NCI-H2196 (cell line): ENCODE measurements around the gene ARPP21.

ENCODE experiments used
- DNase-seq: peaks from one replicate; lab custom pipeline; 2025; ENCODE audit not compliant: unreplicated experiment; lab: John Stamatoyannopoulos, UW

ARPP21 gene

DNA sequence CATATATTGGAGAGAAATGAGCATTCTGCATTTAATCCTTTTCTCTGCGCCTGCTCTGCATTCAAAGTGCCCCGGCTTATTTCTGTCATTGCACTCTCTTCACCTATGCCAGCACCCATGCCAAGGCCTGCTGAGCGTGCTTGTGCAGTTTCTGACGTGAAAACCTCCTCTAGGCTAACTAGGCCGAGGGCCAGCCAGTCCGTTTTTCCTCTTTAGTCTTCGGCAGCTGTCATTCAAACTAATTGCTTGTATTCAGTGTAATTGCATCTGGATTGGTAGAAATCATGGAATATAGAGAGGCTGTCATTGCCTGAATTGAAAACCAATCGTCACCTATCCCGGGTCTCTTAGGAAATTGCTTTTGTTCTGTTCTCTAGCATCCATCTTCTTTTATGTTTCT lies 94.0 kb downstream of the ARPP21 start:
- DNase-seq, result no peak

DNA sequence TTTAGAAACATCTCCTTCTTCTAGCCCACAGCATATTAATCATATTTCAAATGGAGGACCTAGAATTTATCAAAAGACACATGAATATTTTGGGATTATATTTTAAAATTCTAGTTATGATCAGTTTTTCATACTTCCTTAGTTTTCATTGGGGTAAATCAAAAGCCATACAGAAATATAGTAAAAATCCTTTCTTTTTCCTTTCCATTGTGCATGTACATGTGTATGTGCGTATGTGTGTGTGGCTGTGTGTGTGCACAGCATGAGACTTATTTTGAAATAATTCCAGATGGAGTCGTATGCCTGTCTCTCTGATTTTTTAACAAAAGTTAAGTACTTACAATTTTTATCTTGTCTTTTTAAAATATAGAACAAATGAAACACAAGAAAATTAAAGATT lies 94.5 kb downstream of the ARPP21 start:
- DNase-seq, result no peak

DNA sequence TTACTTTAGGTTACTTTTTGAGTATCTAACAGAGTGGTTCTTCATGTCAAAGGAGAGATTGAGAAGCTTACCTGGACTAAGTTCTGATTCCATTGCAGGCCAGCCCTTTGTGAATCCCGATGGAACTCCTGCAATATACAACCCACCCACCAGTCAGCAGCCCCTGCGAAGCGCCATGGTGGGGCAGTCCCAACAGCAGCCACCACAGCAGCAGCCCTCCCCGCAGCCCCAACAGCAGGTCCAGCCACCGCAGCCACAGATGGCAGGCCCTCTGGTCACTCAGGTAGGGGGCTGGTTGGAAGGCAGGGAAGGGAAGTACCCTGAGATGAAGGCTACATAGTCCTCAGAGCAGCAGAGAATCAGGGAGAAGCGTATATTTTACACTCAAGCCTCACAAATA lies 97.8 kb downstream of the ARPP21 start:
- DNase-seq, result no peak

DNA sequence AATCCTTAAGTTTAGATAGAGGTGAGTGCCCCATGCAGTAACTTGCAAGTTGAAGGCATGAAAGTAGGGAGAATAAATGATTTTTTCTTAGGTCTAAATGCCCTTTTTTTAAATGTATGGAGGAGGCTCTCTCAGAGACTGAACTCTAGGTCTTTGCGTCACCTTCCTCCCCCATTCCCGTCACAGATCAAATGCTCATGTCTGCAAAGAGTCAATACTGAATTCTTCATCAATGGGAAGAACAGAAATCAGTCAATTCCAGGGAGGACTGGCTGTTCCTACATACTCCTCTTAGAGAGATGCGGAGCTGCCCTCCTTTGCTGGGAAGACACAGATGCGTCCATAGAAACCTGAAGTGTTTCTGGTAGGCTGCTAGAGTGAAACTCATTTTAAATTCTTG lies 98.2 kb downstream of the ARPP21 start:
- DNase-seq, result no peak

DNA sequence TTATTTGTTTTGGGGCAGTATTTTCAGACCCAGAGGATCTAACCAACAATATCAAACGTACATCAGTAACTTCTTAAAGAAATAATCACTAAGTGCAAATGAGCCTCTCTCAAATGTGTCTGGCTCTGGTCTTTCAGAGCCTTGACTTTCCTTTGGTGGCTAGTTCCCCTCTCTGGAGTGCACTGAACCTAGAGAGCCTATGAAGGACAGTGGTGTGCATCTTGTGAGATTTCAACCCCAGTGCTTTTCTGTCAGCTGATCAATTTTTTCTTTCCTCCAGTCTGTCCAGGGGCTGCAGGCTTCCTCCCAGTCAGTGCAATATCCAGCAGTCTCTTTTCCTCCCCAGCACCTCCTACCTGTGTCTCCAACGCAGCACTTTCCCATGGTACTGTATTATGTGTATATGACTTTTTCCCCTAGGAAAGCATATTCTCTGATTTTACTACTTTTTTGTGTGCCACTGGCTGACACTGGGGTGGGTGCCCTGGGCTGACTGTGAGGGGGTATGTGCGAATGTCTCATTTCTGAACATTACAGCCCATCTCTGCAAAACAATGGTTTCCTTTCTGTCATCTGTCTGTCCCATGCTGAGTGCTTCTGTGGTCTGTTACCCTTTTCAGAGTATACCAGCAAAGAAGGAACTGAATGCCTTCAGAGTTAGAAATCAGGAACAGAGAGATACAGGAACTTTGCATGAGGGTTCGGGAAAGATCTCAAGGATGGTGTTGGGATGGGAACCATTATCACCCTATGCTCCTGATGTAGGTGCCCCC lies 98.8 kb downstream of the ARPP21 start:
- DNase-seq, result no peak

DNA sequence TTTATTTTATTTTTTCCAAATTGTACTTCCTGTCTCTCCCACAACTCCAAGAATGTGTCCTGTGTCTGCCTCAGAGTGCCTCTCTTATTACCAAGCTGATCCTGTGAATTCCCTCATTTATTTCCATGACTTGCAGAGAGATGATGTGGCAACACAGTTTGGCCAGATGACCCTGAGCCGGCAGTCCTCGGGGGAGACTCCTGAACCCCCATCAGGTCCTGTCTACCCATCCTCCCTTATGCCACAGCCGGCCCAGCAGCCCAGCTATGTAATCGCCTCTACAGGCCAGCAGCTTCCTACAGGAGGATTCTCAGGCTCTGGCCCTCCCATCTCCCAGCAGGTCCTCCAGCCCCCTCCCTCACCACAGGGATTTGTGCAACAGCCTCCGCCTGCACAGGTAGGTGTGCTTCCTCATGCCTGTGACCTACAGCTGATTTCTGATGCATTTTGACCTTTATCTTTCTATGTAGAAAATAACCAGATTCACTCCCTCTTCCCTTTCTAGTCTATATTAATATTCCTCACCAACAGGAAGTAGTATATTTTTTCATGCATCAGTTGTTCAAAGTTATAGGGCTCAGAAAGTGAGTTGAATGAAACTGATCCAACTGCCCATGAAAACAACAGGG lies 100.0 kb downstream of the ARPP21 start:
- no peak for DNase-seq

DNA sequence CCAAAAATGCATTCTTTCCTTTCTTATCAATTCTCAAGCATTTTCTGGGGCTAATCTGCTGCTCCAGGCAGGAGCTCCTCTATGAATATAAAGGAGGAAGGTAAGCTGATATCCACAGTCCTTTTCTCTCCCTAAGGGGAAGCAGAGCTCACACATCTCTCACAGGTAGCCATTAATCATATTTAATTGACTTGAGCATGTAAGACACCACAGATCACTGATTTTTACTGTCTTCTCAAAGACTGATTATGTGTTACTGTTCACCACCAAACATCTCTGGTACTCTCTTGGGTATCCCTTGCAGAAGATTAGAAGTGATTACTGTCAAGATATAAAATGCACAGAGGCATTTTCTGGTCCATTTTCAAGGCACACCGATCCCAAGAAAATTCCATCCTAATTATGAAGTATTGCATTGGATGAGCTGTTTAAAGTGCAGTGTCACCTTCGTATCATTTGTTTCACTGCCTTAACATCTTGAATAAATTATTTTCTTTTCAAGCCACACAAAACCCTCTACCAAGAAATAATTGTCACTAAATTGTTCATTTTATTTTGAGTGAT lies 100.7 kb downstream of the ARPP21 start:
- DNase-seq, result no peak

DNA sequence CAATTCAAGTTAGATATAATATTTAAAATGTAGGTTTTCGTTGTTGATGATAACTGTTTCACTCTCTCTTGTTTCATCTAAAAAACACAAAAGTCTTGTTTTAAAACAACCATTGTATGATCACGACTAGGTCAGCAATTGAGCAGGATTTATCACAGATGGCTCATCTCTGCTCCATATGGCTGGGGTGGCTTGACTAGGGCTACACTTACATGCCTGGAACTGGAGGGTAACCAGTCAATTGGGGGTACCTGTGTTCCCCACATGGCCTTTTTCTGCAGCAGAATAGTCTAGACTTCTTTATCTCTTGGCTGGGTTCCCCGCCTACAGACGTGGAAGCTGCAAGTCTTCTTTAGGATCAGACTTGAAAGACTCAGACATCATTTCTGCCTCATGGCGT lies 103.9 kb downstream of the ARPP21 start:
- no peak for DNase-seq

DNA sequence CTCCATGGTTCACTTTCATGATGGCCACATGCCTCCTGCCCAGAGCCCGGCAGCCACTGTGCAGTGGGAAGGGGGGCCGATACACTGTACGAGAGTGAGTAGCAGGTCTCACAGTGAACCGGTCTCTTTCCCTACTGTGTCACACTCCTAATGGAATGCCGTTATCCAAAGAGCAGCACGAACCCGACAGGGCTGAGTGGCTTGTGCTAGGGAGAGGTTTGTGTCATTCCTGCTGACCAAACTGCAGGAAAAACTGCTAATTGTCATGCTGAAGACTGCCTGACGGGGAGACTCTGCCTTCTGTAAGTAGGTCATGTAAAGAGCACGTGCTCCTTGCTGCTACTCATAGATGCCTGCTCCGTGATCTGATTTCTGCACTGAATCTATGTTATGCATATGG lies 105.1 kb downstream of the ARPP21 start:
- no peak for DNase-seq

DNA sequence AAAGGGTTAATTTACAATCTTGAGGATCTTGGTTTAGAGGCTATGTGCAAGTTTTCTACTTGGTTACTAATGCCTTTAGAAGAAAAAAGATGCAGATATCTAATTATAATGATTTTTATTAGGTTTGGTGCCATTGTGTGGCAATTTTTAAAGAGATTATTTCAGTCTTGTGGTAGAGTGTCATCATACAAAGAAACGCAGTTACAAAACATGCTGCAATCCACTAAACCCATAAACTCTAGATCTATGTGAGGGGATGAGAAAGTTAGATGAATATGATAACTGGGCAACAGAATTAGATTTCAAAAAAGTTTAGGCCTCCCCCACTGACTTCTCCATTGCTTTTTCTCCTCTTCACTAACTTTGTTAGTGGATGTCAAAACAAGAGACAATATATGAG lies 106.0 kb downstream of the ARPP21 start:
- no peak for DNase-seq

DNA sequence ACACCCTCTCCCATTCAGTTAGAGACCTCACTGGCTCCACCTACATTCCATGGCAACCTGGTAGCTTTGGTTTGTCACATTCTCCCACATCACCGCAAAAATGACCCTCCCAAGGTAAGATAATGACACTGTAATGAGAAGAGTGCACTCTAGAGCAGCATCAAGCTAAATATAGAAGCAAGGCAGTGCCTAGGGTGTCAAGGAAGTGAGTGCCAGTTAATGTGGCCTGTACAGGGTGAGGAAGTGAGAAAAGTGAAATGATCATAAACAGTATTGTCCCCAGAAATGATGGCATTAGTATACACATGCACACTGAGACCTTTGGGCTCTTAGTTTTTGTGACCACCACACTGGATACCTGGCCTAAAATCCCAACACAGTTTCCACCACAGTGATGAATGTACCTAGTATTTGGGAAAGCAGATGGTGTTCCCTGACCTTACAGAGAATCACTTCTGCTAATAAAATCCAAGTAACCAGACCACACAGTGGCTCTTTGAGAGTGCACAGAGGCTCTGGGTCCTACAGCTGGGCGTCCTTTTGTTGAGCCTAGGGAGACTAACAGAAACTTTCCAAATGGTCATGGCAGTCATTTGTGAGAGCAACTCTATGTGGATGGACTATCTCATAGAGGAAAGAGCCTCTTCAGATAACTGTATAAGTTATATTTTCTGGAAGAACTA lies 106.6 kb downstream of the ARPP21 start:
- no peak for DNase-seq

DNA sequence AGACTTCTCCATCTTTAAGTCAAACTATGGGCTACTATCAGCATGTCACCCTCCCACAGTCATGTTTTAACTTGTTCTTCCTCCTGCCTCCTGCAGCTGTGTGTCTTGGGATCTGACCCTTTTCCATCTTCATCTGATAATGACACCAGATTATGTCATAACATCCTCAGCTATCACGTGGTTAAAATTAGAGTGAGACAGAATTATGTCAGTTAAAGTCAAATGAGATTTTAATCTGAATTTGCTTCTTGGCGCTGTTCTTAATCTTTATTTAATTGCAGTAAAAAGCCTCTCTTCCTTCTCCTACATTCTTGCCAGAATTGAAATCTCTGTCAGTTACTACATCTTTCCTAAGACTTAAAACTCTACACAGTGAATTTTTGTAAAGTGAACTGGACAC lies 107.2 kb downstream of the ARPP21 start:
- DNase-seq, result no peak

DNA sequence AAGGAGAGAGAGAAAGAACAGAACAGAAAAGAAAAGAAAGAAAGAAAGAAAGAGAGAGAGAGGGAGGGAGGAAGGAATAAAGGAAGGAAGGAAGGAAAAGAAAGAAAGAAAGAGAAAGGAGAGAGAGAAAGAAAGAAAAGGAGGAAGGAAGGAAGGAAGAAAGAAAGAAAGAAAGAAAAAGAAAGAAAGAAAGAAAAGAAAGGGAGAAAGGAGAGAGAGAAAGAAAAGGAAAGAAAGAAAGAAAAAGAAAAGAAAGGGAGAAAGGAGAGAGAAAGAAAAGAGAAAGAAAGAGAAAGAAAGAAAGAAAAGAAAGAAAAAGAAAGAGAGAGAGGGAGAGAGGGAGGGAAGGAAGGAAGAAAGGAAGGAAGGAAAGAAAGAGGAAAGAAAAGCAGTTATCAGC lies 108.8 kb downstream of the ARPP21 start:
- no peak for DNase-seq

DNA sequence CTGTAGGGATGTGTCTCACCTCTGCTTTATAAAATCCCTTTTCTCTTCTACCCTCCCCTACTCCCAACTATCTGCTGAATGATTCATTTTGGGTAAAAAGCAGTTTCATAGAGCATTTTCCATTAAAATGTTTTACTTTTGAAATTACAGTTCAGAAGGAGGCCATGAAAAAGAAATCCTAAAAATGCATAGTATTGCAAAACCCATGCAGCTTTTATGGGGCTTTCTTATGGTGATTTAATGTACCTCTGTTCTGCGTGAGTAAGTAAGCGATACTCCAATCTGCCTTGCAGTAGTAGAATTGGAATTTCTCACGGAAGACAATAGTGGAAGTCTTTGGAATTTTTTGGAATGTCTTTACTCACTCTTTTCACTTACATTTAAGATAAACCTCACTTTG lies 111.9 kb downstream of the ARPP21 start:
- no peak for DNase-seq

DNA sequence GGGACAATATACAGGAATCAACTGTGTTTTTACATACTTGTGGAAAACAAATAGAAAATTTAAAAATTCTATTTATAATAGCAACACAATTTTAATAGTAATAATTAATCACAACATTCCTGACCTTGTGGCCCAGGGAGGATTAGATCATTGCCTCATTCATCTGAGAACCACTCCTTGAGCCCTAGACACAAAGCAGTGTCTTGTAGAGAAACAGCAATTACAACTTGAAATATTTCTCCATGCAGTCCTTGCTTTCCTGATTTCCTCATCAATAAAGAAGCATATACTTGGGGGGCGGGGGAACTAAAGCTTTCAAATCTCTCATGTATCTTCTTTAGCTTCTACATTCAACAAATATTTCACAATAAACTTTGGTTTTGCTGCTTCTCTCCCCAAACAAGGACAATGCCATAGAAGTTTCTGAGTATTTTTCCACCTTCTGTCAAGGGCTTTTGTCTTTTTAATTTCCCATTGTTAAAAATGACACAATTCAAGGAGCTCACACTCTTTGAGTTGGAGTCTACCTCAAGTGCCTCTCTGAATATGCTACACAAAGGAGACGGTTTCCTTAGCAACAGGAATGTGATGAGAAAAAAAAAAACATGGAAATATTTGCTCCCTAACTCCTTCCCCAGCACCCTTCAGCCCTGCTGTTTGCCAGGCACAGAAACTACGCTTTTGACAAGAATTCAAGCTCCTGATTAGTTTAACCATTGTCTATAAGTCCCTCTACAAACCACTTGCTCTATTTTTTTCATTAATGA lies 118.8 kb downstream of the ARPP21 start:
- DNase-seq, result no peak

DNA sequence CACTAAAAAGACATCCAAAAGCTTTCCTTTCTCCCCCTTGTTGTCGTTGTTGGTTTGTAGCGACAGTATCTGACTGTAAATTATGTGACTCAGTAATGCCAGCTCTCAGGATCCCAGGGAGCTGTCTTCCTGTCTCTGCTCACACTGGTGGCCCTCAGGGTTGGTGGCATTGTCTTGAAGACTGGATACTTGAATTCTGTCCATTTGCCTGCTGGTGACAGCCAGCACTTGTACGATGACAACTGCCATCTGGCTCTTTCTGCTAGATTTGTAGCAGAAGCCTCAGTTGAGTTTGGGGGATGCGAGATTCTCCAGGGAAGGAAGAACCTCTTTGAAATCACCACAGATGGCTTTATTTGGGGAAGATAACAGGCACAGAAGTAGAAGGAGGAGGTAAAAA lies 120.8 kb downstream of the ARPP21 start:
- no peak for DNase-seq

DNA sequence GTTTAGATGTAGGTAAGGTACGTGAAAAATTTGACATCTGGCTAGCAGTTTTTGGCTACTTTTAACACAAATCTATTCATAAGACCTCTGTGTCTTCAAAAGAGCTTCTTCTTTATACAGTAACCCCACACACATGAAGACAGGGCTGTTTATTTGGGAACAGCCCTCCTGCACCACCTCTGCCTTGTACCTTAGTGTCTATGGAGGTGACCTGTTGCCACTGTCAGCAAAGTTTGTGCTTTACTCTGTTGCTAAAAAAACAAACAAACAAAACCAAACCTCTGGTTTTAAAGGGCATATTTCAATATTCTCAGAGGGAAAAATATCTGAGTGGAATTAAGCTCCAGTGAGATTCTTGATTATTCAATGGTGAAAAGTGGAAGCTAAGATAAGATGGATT lies 122.0 kb downstream of the ARPP21 start:
- DNase-seq, result no peak

DNA sequence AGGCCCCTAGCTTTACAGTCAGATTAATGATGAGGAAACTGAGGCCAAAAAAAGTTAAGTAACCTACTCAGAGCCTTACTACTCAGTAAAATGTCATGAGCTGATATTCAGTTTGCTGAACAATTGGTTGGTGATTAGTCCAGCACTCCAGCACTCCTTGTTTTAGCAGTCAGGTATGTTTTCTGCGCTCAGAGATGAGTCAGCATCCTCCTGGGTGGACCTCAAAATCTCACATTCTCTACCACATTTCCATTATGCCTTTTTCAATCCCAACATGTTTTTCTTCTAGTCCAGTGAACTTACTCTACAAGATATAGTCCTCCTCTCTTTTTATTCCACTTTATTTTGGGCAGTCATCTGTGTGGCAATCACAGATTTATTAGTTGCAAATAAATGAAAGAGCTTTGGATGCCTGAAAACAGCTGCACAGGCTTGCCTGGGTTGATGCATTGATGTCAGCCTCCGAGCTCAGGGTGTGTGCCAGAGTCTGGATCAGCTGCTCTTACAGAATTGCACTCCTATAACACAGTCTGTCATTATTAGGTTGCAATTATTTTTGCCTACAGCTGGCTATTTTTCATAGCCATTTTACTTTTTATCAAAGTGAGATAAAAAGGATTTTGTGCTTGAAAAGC lies 133.2 kb downstream of the ARPP21 start:
- DNase-seq, result no peak

DNA sequence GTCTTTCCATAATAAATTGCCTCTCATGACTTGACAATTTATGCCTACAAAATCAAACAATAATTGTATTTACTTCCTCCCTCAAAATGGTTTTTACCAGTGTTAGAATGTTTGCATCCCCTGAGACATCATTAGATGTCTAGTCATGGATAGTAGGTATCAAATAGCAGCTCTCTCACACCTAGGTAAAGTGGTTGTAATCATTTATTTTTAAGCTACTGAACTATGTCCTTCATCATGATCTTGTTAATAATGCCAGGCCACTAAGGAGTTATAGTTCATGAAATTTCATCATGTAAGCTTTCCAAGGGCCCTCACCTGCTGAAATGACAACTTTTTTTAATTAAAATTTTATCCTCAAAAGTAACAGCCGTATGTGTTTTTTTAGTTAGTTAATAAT lies 134.1 kb downstream of the ARPP21 start:
- DNase-seq, result no peak

DNA sequence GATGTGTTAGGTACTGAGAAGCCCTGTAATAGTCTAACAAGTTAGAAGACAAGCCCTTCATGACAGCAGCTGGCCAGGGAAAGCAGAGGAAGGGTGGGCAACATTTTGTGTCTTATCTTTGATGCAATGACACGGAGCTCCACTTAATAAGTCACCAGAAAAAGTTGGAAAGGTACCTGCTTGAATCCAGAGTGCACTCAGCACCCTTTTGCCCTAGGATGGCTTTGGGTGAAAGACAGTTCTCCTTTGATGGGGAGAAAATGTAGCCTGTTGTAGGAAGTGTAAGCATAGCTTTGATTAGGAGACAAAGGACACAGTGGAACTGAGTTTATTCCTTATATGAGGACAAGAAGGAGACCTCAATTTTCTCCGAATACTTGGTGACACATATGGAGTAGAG lies 137.0 kb downstream of the ARPP21 start:
- DNase-seq, result no peak

DNA sequence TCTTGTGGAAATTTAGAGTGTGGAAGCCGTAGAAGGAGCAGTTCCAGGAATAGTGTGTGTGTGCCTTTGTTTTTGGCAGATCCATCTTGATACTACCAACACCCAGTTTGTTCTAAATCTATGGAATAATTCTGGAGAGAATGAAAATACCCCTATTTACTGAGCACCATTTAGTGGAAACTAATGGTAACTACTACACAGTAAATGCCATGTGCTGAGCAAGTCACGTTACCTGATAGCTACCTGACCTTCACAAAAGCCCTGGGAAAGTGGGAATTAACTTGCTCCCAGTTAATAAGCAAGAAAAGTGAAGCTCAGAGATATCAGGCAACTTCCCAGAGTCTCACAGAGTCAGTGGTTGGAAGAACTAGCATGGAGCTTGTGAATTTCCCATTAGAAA lies 137.7 kb downstream of the ARPP21 start:
- no peak for DNase-seq
